Fibroblast of gingiva (primary cell): Measurements from ENCODE around the gene AFP.

Experiments used
- DNase-seq: peaks from one replicate; pipeline ENCODE4 v3.0.0-alpha.2; 2011; ENCODE audit warnings: low read depth

AFP gene

GRCh38 chr4:73438582-73439215 lies 2.7 kb downstream of the AFP start:
- DNase-seq: no peak

GRCh38 chr4:73439445-73439844 lies 3.4 kb downstream of the AFP start:
- DNase-seq: no peak

- no peak for DNase-seq
Measured at GRCh38 chr4:73439991-73440390, 4.0 kb downstream of the AFP start.

- no peak for DNase-seq
Measured at GRCh38 chr4:73440653-73441052, 4.6 kb downstream of the AFP start.

- no peak for DNase-seq
Measured at GRCh38 chr4:73442275-73442674, 6.3 kb downstream of the AFP start.

GRCh38 chr4:73443224-73443623 lies 7.2 kb downstream of the AFP start:
- no peak for DNase-seq

GRCh38 chr4:73445383-73446335 lies 9.6 kb downstream of the AFP start:
- no peak for DNase-seq

GRCh38 chr4:73446336-73446938 lies 10.4 kb downstream of the AFP start:
- DNase-seq: peak; percentile 46

GRCh38 chr4:73447671-73448070 lies 11.7 kb downstream of the AFP start:
- DNase-seq: no peak

GRCh38 chr4:73448448-73449203 lies 12.6 kb downstream of the AFP start:
- DNase-seq: no peak

- peak; percentile 58 for DNase-seq
Measured at GRCh38 chr4:73450398-73451004, 14.5 kb downstream of the AFP start.

GRCh38 chr4:73451404-73451803 lies 15.4 kb downstream of the AFP start:
- no peak for DNase-seq

- DNase-seq: no peak
Measured at GRCh38 chr4:73451981-73452747, 16.1 kb downstream of the AFP start.

GRCh38 chr4:73452953-73453700 lies 17.1 kb downstream of the AFP start:
- DNase-seq: no peak

- DNase-seq: no peak
Measured at GRCh38 chr4:73453701-73454005, 17.6 kb downstream of the AFP start.

GRCh38 chr4:73454920-73455319 lies 18.9 kb downstream of the AFP start:
- DNase-seq: no peak

- DNase-seq: no peak
Measured at GRCh38 chr4:73456177-73457022, 20.4 kb downstream of the AFP start.

GRCh38 chr4:73458184-73459047 lies 22.4 kb downstream of the AFP start:
- no peak for DNase-seq

GRCh38 chr4:73459048-73459421 lies 23.0 kb downstream of the AFP start:
- no peak for DNase-seq
